Activated T-helper 2 cell treated with anti-CD3 and anti-CD28 coated beads, Interferon-gamma antibody, Interleukin-2, Interleukin-4, amounts not matched to agents 10 μg/mL and 5 μg/mL and 100 μg/mL, durations not matched to agents 14 hours and 24 hours and 36 hours (primary cell): ENCODE measurements around the gene TNKS1BP1. TPM values are rescaled to one million over a fixed set of nuclear protein-coding genes. Genes with fewer than 3 reads are reported as not detected.
"Not testable (repeated sequence)": the region's sequence is repeated elsewhere in the genome, so short reads cannot be mapped to it uniquely, and the experiment has no call there.

Experiments used
- DNase-seq: peaks from one replicate; pipeline ENCODE4 v3.0.0; 2021; ENCODE audit warnings: low spot score
- H3K27ac Mint-ChIP-seq: one replicate; pipeline ENCODE4 v1.8.0; 2021; ENCODE audit warnings: mixed read lengths
- H3K27me3 Mint-ChIP-seq: one replicate; pipeline ENCODE4 v1.8.0; 2021; ENCODE audit warnings: low read depth, mixed read lengths
- H3K36me3 Mint-ChIP-seq: one replicate; pipeline ENCODE4 v1.8.0; 2021; ENCODE audit warnings: low read depth, mixed read lengths
- H3K4me1 Mint-ChIP-seq: one replicate; pipeline ENCODE4 v1.8.0; 2021; ENCODE audit warnings: low read depth, mixed read lengths
- H3K4me3 Mint-ChIP-seq: one replicate; pipeline ENCODE4 v1.8.0; 2021; ENCODE audit warnings: low read depth, mild to moderate bottlenecking, moderate library complexity, mixed read lengths
- H3K9me3 Mint-ChIP-seq: one replicate; pipeline ENCODE4 v1.8.0; 2021; ENCODE audit warnings: mixed read lengths
- intact Hi-C: fragments of 100-400 bp; cut with micrococcal nuclease; formaldehyde crosslinking; loops from one replicate; pipeline ENCODE4 v1.15.1; 2023
- total RNA-seq: library from RNA; stranded (reverse); gene quantifications from 2 replicates; pipeline ENCODE4 v1.2.3, GENCODE V29; 2022

The TNKS1BP1 gene
- total RNA-seq, 1 donor from 2014 or later = 16.5 TPM

DNA sequence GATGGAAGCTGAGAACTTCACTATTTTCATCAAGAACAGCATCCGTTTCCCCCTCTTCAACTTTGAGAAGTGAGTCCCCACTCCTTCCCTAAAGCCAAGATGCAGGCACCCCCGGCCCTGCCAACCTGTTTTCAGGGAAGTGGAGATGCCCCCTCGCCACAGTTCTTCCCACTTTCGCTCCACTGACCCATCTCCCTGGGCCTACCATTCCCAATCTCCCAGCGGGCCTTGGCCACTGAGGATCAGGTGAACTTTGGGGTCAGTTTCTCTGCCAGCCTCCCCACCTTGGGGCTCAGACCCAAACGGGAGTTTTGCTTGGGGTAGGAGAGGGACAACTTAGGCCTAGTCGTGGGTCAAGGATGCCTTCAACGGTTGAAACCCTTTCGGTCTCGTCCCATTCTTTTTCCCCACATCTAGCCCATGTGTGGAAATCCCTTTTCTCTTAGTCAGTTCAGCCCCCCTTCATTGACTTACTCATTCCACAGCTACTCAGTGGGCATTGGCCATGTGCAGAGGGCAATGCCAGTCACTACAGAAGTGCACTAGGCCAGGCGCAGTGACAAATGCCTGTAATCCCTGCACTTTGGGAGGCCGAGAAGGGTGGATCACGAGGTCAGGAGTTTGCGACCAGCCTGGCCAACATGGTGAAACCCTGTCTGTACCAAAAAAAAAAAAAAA is 24.0 kb upstream of the TNKS1BP1 start:
- Mint-ChIP-seq H3K36me3 (peaks cover 4% of the 10 kb centered on the region), H3K27ac (no peak overlapping the region), H3K9me3 (no peaks in the 10 kb centered on the region), H3K27me3 (peaks cover 1% of the 10 kb centered on the region), H3K4me3 (no peak overlapping the region), H3K4me1 (no peaks in the 10 kb centered on the region)
- intact Hi-C loops = loop anchor here (5.0 kb wide), 1 partner anchor 219 kb away; the partner anchor contains the start of gene UBE2L6
- no peak for DNase-seq

DNA sequence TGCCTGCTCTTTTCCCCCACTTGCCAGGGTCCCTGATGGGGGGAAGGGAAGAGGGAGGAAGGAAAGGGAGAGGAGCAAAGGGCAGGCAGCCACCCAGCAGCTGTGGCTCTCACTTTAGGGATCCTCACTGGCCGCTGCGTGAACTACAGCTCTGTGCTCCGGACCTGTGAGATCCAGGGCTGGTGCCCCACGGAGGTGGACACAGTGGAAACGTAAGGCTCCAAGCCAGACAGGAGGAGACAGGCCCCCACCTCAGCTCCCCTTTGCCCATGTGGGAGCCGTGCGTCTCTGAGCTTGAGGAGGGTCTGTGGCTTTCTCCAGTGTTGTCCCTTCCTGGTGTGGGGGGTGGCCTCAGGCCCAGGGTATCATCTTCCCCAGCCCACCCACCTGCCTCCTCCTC is 23.3 kb upstream of the TNKS1BP1 start:
- intact Hi-C loops = loop anchor here (5.0 kb wide), 1 partner anchor 219 kb away; the partner anchor contains the start of gene UBE2L6
- H3K27ac Mint-ChIP-seq = no peak overlapping the region
- no peaks in the 10 kb centered on the region for H3K9me3 Mint-ChIP-seq
- H3K27me3 Mint-ChIP-seq = peaks cover 1% of the 10 kb centered on the region
- H3K4me3 Mint-ChIP-seq = no peak overlapping the region
- H3K4me1 Mint-ChIP-seq = no peaks in the 10 kb centered on the region
- DNase-seq = no peak
- H3K36me3 Mint-ChIP-seq = peaks cover 4% of the 10 kb centered on the region

- DNase-seq = no peak
- H3K36me3 Mint-ChIP-seq = peaks cover 4% of the 10 kb centered on the region
- H3K4me1 Mint-ChIP-seq = no peaks in the 10 kb centered on the region
- H3K27me3 Mint-ChIP-seq = peaks cover 1% of the 10 kb centered on the region
- H3K27ac Mint-ChIP-seq = no peak overlapping the region
- H3K4me3 Mint-ChIP-seq = no peak overlapping the region
- H3K9me3 Mint-ChIP-seq = no peaks in the 10 kb centered on the region
- intact Hi-C loops = loop anchor here (5.0 kb wide), 1 partner anchor 220 kb away; the partner anchor contains the start of gene UBE2L6
Measured at GRCh38 chr11:57347336-57347735, 22.6 kb upstream of the TNKS1BP1 start.

DNA sequence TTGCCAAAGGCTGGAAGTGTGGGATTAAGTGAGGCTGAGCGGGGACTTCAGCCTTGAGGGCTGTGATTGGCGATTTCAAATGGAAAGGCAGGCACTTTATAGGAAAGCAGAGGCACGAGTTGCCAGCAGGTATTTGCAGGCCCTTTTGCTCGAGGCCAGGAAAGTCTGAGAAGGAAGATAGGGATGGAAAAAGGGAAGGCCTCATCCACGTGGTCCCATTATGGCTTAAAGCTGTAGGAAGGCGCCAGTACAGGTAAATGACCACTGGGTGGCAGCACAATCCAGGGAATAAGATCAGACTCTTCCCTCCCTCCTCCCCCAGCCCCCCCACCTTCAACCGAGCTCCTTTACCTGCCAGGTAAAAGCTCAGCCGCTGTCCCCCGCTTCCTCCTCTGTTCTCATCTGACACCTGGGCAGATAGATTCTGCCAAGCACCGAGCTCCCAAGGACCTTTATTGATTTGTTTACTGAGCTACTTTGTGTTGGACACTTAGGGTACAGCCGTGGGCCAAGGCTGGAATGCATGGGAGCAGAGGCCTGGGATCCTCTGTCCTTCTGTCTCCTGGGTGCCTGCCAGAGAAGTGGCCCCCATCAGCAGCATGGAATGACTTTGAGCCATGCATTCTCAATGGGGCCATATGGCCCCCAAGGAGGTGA is 20.9 kb upstream of the TNKS1BP1 start:
- Mint-ChIP-seq H3K27me3 (peaks cover 1% of the 10 kb centered on the region), H3K4me3 (no peak overlapping the region), H3K4me1 (no peaks in the 10 kb centered on the region), H3K27ac (no peak overlapping the region), H3K36me3 (no peaks in the 10 kb centered on the region), H3K9me3 (no peaks in the 10 kb centered on the region)
- no peak for DNase-seq
- intact Hi-C loops = loop anchor here (1.0 to 5.0 kb wide), 5 partner anchors 111 to 295 kb away; partner anchors contain the start of gene UBE2L6

DNA sequence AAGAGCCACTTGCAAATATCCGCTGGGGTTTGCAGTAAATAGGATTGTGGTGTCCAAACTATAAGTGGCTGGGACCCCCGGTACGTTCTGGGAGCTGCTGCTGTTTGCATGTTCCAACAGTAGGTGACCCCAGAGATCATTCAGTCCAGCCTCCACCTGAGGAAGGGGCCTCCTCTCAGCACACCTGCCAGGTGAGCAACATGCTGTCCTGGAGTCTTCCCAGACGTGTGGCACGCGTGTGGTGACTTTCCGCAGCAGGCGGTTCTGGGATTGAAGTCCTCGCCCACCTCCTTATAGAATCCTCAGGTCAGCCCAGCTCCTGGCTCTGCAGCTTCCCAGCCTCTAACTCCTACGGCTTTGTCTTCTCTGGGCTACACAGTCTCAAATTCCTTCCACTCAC is 20.1 kb upstream of the TNKS1BP1 start:
- H3K27me3 Mint-ChIP-seq = peaks cover 8% of the 10 kb centered on the region
- H3K9me3 Mint-ChIP-seq = no peaks in the 10 kb centered on the region

DNA sequence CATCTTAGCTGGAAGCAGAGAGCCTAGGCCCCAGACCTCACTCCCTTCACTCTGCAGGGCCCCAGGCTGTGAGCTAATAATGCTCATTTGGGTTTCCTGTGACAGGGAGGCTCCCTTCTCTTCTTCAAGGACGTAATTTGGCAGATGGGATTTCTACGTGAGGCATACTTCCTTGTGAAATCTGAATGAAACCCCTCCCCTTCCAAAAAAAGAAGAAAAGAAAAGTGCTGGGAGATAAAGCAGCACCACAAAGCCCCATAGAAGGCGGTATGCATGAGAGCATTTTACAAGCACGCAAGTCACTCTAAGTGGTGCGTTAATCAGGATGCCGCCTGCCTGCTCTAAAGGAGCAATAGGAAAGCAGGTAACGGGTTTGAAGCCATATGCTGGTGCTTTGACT is 19.1 kb upstream of the TNKS1BP1 start:
- peaks cover 12% of the 10 kb centered on the region for H3K27me3 Mint-ChIP-seq
- no peaks in the 10 kb centered on the region for H3K4me1 Mint-ChIP-seq
- DNase-seq = no peak
- H3K9me3 Mint-ChIP-seq = no peaks in the 10 kb centered on the region
- no peak overlapping the region for H3K27ac Mint-ChIP-seq
- H3K4me3 Mint-ChIP-seq = no peak overlapping the region
- intact Hi-C loops = loop anchor here (2.0 kb wide), 2 partner anchors 113 to 297 kb away; no protein-coding TSS in a partner anchor
- no peaks in the 10 kb centered on the region for H3K36me3 Mint-ChIP-seq

More for the DNA sequence above, 20.1 kb upstream of the TNKS1BP1 start:
- Mint-ChIP-seq H3K27ac (no peak overlapping the region), H3K4me3 (no peak overlapping the region), H3K36me3 (no peaks in the 10 kb centered on the region), H3K4me1 (no peaks in the 10 kb centered on the region)
- no peak for DNase-seq
- intact Hi-C loops = loop anchor here (1.0 to 5.0 kb wide), 5 partner anchors 112 to 296 kb away; partner anchors contain the start of gene UBE2L6

DNA sequence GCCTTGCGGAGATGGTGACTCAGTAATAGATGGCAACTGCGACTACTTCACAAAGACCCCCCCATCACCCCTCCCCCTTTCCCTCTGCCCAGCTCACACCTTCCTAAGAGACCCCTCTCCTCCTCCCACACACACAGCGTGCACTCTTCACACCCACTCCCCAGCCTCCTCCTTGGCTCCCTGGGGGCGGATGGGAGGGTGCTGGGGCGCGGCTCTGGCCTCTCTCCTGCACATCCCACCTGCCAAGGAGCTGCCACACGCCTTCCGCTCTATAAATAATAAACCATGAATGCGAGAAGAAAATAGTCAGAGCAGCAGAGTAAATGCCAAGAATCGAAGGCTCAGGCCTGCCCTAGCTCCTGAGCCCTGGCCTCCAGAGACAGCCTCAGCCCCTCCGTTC is 17.9 kb upstream of the TNKS1BP1 start:
- H3K4me3 Mint-ChIP-seq = no peak overlapping the region
- DNase-seq = no peak
- H3K27ac Mint-ChIP-seq = no peak overlapping the region
- H3K36me3 Mint-ChIP-seq = no peaks in the 10 kb centered on the region
- H3K4me1 Mint-ChIP-seq = no peaks in the 10 kb centered on the region
- intact Hi-C loops = no loop called here
- peaks cover 13% of the 10 kb centered on the region for H3K27me3 Mint-ChIP-seq
- H3K9me3 Mint-ChIP-seq = no peaks in the 10 kb centered on the region

DNA sequence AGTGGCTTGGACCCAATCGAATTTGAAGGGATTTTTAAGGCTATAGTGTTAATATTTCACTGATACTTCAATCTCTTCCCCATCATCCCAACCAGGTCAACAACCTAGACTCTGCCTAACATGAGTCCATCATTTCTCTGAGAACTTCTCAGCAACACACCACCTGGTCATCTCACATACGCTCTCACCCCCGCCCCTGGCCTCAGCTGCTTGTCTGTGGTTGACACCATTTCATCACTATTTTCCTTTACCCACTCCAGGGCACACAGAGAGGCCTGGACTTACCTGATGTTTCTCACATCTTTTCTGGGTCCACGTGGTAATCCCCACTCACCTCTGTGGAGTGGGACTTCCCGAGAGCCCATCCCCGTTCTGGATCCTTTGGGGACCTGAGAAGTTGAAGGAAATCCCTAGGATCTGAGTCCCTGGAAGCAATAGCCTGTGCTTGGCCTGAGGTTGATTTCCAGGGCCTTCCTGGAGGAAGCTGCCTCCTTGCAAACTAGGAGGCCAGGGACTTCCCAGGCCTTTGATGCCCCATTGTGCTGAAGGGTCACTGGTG is 16.6 kb upstream of the TNKS1BP1 start:
- peaks cover 12% of the 10 kb centered on the region for H3K27me3 Mint-ChIP-seq
- no peak for DNase-seq
- peaks cover 4% of the 10 kb centered on the region for H3K4me1 Mint-ChIP-seq
- intact Hi-C loops = no loop called here
- no peak overlapping the region for H3K4me3 Mint-ChIP-seq
- no peaks in the 10 kb centered on the region for H3K9me3 Mint-ChIP-seq
- H3K27ac Mint-ChIP-seq = no peak overlapping the region
- H3K36me3 Mint-ChIP-seq = no peaks in the 10 kb centered on the region

- H3K4me1 Mint-ChIP-seq = peaks cover 9% of the 10 kb centered on the region
- no peak overlapping the region for H3K27ac Mint-ChIP-seq
- intact Hi-C loops = no loop called here
- peaks cover 12% of the 10 kb centered on the region for H3K27me3 Mint-ChIP-seq
- no peak for DNase-seq
- H3K4me3 Mint-ChIP-seq = no peak overlapping the region
- H3K36me3 Mint-ChIP-seq = no peaks in the 10 kb centered on the region
- no peaks in the 10 kb centered on the region for H3K9me3 Mint-ChIP-seq
Measured at GRCh38 chr11:57340039-57340615, 15.4 kb upstream of the TNKS1BP1 start.

- peaks cover 8% of the 10 kb centered on the region for H3K36me3 Mint-ChIP-seq
- DNase-seq = no peak
- peaks cover 12% of the 10 kb centered on the region for H3K27me3 Mint-ChIP-seq
- H3K4me1 Mint-ChIP-seq = peaks cover 16% of the 10 kb centered on the region
- intact Hi-C loops = loop anchor here (5.0 to 10.0 kb wide), 3 partner anchors 88 to 455 kb away; partner anchors contain the start of genes SLC43A3 and YPEL4
- no peaks in the 10 kb centered on the region for H3K9me3 Mint-ChIP-seq
- no peak overlapping the region for H3K4me3 Mint-ChIP-seq
- no peak overlapping the region for H3K27ac Mint-ChIP-seq
Measured at GRCh38 chr11:57339328-57339727, 14.6 kb upstream of the TNKS1BP1 start.

GRCh38 chr11:57338142-57338541 is 13.4 kb upstream of the TNKS1BP1 start, which contains the start of gene P2RX3:
Gene P2RX3, plus strand, starts transcription at chr11:57338352. Its CDS starts 199 bp downstream, at chr11:57338551.
- no peak for DNase-seq
- Mint-ChIP-seq H3K4me1 (peaks cover 27% of the 10 kb centered on the region), H3K36me3 (peaks cover 20% of the 10 kb centered on the region), H3K27ac (no peak within 1 kb of the TSS), H3K4me3 (no peak within 1 kb of the TSS), H3K9me3 (no peaks in the 10 kb centered on the region), H3K27me3 (peaks cover 12% of the 10 kb centered on the region)
- intact Hi-C loops = loop anchor here (5.0 to 10.0 kb wide), 3 partner anchors 89 to 457 kb away; partner anchors contain the start of genes SLC43A3 and YPEL4

GRCh38 chr11:57336856-57337255 is 12.1 kb upstream of the TNKS1BP1 start:
- not testable (repeated sequence) for H3K9me3 Mint-ChIP-seq, H3K27ac Mint-ChIP-seq, H3K4me3 Mint-ChIP-seq, DNase-seq
- H3K36me3 Mint-ChIP-seq = peaks cover 33% of the 10 kb centered on the region
- intact Hi-C loops = loop anchor here (5.0 to 10.0 kb wide), 3 partner anchors 90 to 458 kb away; partner anchors contain the start of genes SLC43A3 and YPEL4
- H3K27me3 Mint-ChIP-seq = peaks cover 12% of the 10 kb centered on the region
- peaks cover 29% of the 10 kb centered on the region for H3K4me1 Mint-ChIP-seq
